ENCODE data around the gene SLC38A9.
A peak's percentile ranks its signal among the peaks of the same experiment; 100 is the strongest.
"Not testable (repeated sequence)": the region's sequence is repeated elsewhere in the genome, so short reads cannot be mapped to it uniquely, and the experiment has no call there.

Gene SLC38A9
- total RNA-seq = 12.1 to 54.8 (median 26.3) reads per million in 9 experiments

GRCh38 chr5:55712023-55712859 is at the start of gene SLC38A9:
TSS of gene SLC38A9 (minus strand) at chr5:55712324. CDS start at chr5:55697958, 14,366 bp downstream.
- DNase-seq = peak; percentile 85 to 91 (median 88)
- peak; percentile 100 for ATAC-seq (replicated peaks)
- Mint-ChIP-seq H3K4me1 (ENCODE audit: low read depth in 2 of 2) (peaks cover 15 to 17% of the 10 kb centered on the region in 2 donors), H3K9me3 (no peaks in the 10 kb centered on the region), H3K4me3 (peak within 1 kb of the TSS; percentile 92 to 100), H3K27ac (peak within 1 kb of the TSS; percentile 91 to 95), H3K27me3 (peaks cover 0 to 6% of the 10 kb centered on the region in 2 donors), H3K36me3 (ENCODE audit: insufficient read depth) (peaks cover 4% of the 10 kb centered on the region)

- H3K4me1 Mint-ChIP-seq (ENCODE audit: low read depth in 2 of 2) = peaks cover 10 to 11% of the 10 kb centered on the region in 2 donors
- not testable (repeated sequence) for H3K36me3 Mint-ChIP-seq (ENCODE audit: insufficient read depth); H3K27ac Mint-ChIP-seq; H3K9me3 Mint-ChIP-seq; H3K4me3 Mint-ChIP-seq; DNase-seq; ATAC-seq (replicated peaks)
- peaks cover 37 to 43% of the 10 kb centered on the region in 2 donors for H3K27me3 Mint-ChIP-seq
Measured at GRCh38 chr5:55761721-55762120, 49.6 kb upstream of the SLC38A9 start.

GRCh38 chr5:55758714-55759113 is 46.6 kb upstream of the SLC38A9 start:
- DNase-seq (no peak), ATAC-seq (replicated peaks) (no peak)
- peaks cover 4% of the 10 kb centered on the region in 2 donors for H3K4me1 Mint-ChIP-seq (ENCODE audit: low read depth in 2 of 2)
- H3K27me3 Mint-ChIP-seq = peaks cover 48 to 56% of the 10 kb centered on the region in 2 donors
- H3K9me3 Mint-ChIP-seq = no peaks in the 10 kb centered on the region
- H3K36me3 Mint-ChIP-seq (ENCODE audit: insufficient read depth) = no peaks in the 10 kb centered on the region
- no peak overlapping the region for H3K4me3 Mint-ChIP-seq
- H3K27ac Mint-ChIP-seq = no peak overlapping the region

GRCh38 chr5:55758231-55758630 is 46.1 kb upstream of the SLC38A9 start:
- no peaks in the 10 kb centered on the region for H3K4me1 Mint-ChIP-seq (ENCODE audit: low read depth in 2 of 2)
- DNase-seq (no peak), ATAC-seq (replicated peaks) (no peak)
- no peak overlapping the region for H3K27ac Mint-ChIP-seq
- H3K9me3 Mint-ChIP-seq = no peaks in the 10 kb centered on the region
- H3K27me3 Mint-ChIP-seq = peaks cover 48 to 56% of the 10 kb centered on the region in 2 donors
- H3K4me3 Mint-ChIP-seq = no peak overlapping the region
- H3K36me3 Mint-ChIP-seq (ENCODE audit: insufficient read depth) = no peaks in the 10 kb centered on the region

GRCh38 chr5:55750499-55750898 is 38.4 kb upstream of the SLC38A9 start:
- H3K27ac Mint-ChIP-seq = no peak overlapping the region
- ATAC-seq (replicated peaks) = no peak
- peaks cover 6 to 7% of the 10 kb centered on the region in 2 donors for H3K27me3 Mint-ChIP-seq
- no peak overlapping the region for H3K4me3 Mint-ChIP-seq
- no peaks in the 10 kb centered on the region for H3K9me3 Mint-ChIP-seq
- H3K4me1 Mint-ChIP-seq (ENCODE audit: low read depth in 2 of 2) = no peaks in the 10 kb centered on the region
- no peak for DNase-seq
- no peaks in the 10 kb centered on the region for H3K36me3 Mint-ChIP-seq (ENCODE audit: insufficient read depth)

GRCh38 chr5:55750063-55750462 is 37.9 kb upstream of the SLC38A9 start:
- no peak overlapping the region for H3K27ac Mint-ChIP-seq
- ATAC-seq (replicated peaks) = no peak
- no peak overlapping the region for H3K4me3 Mint-ChIP-seq
- no peaks in the 10 kb centered on the region for H3K36me3 Mint-ChIP-seq (ENCODE audit: insufficient read depth)
- peaks cover 6% of the 10 kb centered on the region in 2 donors for H3K27me3 Mint-ChIP-seq
- no peaks in the 10 kb centered on the region for H3K4me1 Mint-ChIP-seq (ENCODE audit: low read depth in 2 of 2)
- no peaks in the 10 kb centered on the region for H3K9me3 Mint-ChIP-seq
- no peak for DNase-seq

GRCh38 chr5:55749387-55749786 is 37.3 kb upstream of the SLC38A9 start:
- no peaks in the 10 kb centered on the region for H3K4me1 Mint-ChIP-seq (ENCODE audit: low read depth in 2 of 2)
- no peaks in the 10 kb centered on the region for H3K36me3 Mint-ChIP-seq (ENCODE audit: insufficient read depth)
- H3K9me3 Mint-ChIP-seq = no peaks in the 10 kb centered on the region
- H3K27me3 Mint-ChIP-seq = peaks cover 6% of the 10 kb centered on the region in 2 donors
- DNase-seq (no peak), ATAC-seq (replicated peaks) (no peak)
- H3K4me3 Mint-ChIP-seq = no peak overlapping the region
- no peak overlapping the region for H3K27ac Mint-ChIP-seq

GRCh38 chr5:55747778-55748318 is 35.7 kb upstream of the SLC38A9 start:
- no peak for ATAC-seq (replicated peaks)
- no peaks in the 10 kb centered on the region for H3K4me1 Mint-ChIP-seq (ENCODE audit: low read depth in 2 of 2)
- H3K9me3 Mint-ChIP-seq = no peaks in the 10 kb centered on the region
- H3K36me3 Mint-ChIP-seq (ENCODE audit: insufficient read depth) = no peaks in the 10 kb centered on the region
- H3K27ac Mint-ChIP-seq = no peak overlapping the region
- peaks cover 6 to 12% of the 10 kb centered on the region in 2 donors for H3K27me3 Mint-ChIP-seq
- DNase-seq = no peak
- H3K4me3 Mint-ChIP-seq = no peak overlapping the region

- Mint-ChIP-seq H3K4me3 (no peak overlapping the region), H3K9me3 (no peaks in the 10 kb centered on the region), H3K4me1 (ENCODE audit: low read depth in 2 of 2) (no peaks in the 10 kb centered on the region), H3K27ac (no peak overlapping the region), H3K36me3 (ENCODE audit: insufficient read depth) (no peaks in the 10 kb centered on the region), H3K27me3 (peaks cover 0 to 24% of the 10 kb centered on the region in 2 donors)
- ATAC-seq (replicated peaks) (no peak), DNase-seq (no peak)
Measured at GRCh38 chr5:55742778-55743177, 30.7 kb upstream of the SLC38A9 start.

- Mint-ChIP-seq H3K36me3 (ENCODE audit: insufficient read depth) (no peaks in the 10 kb centered on the region), H3K4me1 (ENCODE audit: low read depth in 2 of 2) (no peaks in the 10 kb centered on the region), H3K4me3 (no peak within 1 kb of the TSS), H3K9me3 (no peaks in the 10 kb centered on the region), H3K27me3 (peaks cover 0 to 11% of the 10 kb centered on the region in 2 donors), H3K27ac (no peak within 1 kb of the TSS)
- no peak for ATAC-seq (replicated peaks)
- no peak for DNase-seq
Measured at GRCh38 chr5:55737793-55738192, 25.7 kb upstream of the SLC38A9 start, which contains the start of gene DDX4. TSS of gene DDX4 (plus strand) at chr5:55738061. CDS start at chr5:55738964, 903 bp downstream.

- peaks cover 0 to 5% of the 10 kb centered on the region in 2 donors for H3K27me3 Mint-ChIP-seq
- no peaks in the 10 kb centered on the region for H3K9me3 Mint-ChIP-seq
- DNase-seq (no peak), ATAC-seq (replicated peaks) (no peak)
- H3K27ac Mint-ChIP-seq = no peak overlapping the region
- no peak overlapping the region for H3K4me3 Mint-ChIP-seq
- H3K36me3 Mint-ChIP-seq (ENCODE audit: insufficient read depth) = no peaks in the 10 kb centered on the region
- no peaks in the 10 kb centered on the region for H3K4me1 Mint-ChIP-seq (ENCODE audit: low read depth in 2 of 2)
Measured at GRCh38 chr5:55734658-55735057, 22.5 kb upstream of the SLC38A9 start.

GRCh38 chr5:55732585-55732984 is 20.5 kb upstream of the SLC38A9 start:
- Mint-ChIP-seq H3K9me3 (no peaks in the 10 kb centered on the region), H3K27me3 (no peaks in the 10 kb centered on the region), H3K4me1 (ENCODE audit: low read depth in 2 of 2) (no peaks in the 10 kb centered on the region), H3K27ac (no peak overlapping the region), H3K36me3 (ENCODE audit: insufficient read depth) (no peaks in the 10 kb centered on the region), H3K4me3 (no peak overlapping the region)
- DNase-seq (no peak), ATAC-seq (replicated peaks) (no peak)

GRCh38 chr5:55731848-55732247 is 19.7 kb upstream of the SLC38A9 start:
- no peaks in the 10 kb centered on the region for H3K9me3 Mint-ChIP-seq
- H3K4me3 Mint-ChIP-seq = no peak overlapping the region
- DNase-seq (no peak), ATAC-seq (replicated peaks) (no peak)
- no peak overlapping the region for H3K27ac Mint-ChIP-seq
- H3K36me3 Mint-ChIP-seq (ENCODE audit: insufficient read depth) = no peaks in the 10 kb centered on the region
- no peaks in the 10 kb centered on the region for H3K4me1 Mint-ChIP-seq (ENCODE audit: low read depth in 2 of 2)
- H3K27me3 Mint-ChIP-seq = no peaks in the 10 kb centered on the region

GRCh38 chr5:55724281-55724680 is 12.2 kb upstream of the SLC38A9 start:
- Mint-ChIP-seq H3K9me3 (no peaks in the 10 kb centered on the region), H3K27ac (no peak overlapping the region), H3K4me1 (ENCODE audit: low read depth in 2 of 2) (no peaks in the 10 kb centered on the region), H3K36me3 (ENCODE audit: insufficient read depth) (peaks cover 3% of the 10 kb centered on the region), H3K4me3 (no peak overlapping the region), H3K27me3 (peaks cover 3 to 8% of the 10 kb centered on the region in 2 donors)
- DNase-seq = no peak
- no peak for ATAC-seq (replicated peaks)
